Head of caudate nucleus (tissue), 42 donors: ENCODE results near the gene SEL1L.
"Not testable (repeated sequence)": the region's sequence is repeated elsewhere in the genome, so short reads cannot be mapped to it uniquely, and the experiment has no call there.

Experiments used
- DNase-seq, 42 donors: peaks; one replicate each; pipeline versions ENCODE4 v3.0.0 to v3.0.0-alpha.2; 2020 to 2021; ENCODE audit warnings: mixed read lengths in 7 of 42
- intact Hi-C: fragments of 100-400 bp; cut with DNase I; formaldehyde crosslinking; loops from one replicate; pipeline ENCODE4 v1.15.0; 2022

The SEL1L gene

DNA sequence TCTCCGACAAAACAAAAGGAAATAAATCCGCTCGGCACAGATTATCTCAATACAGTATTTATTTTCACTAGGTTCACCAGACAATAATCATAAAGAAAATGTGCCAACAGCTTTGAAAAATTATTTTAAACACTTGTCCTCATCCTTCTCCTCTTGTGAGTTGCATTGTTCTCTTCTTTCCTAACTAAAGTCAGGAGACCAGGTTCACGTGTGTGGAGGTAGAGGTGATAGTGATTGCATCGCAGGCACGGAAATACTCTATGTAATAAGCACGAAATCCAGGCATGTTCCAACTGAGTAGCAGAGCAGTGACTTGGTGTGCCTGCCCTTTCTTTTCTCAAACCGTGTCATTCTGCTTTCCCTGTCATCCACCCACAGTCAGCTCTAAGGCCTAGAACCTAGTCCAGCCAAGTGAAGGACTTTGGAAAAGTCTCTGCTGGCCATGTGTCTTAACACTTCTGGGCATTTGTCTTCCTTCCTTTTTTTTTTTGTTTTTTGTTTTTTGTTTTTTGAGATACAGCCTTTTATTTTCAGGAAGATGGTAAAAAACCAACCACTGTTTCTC, 939 bp upstream of the SEL1L start:
- intact Hi-C loops: no loop called here
- no peak for DNase-seq

DNA sequence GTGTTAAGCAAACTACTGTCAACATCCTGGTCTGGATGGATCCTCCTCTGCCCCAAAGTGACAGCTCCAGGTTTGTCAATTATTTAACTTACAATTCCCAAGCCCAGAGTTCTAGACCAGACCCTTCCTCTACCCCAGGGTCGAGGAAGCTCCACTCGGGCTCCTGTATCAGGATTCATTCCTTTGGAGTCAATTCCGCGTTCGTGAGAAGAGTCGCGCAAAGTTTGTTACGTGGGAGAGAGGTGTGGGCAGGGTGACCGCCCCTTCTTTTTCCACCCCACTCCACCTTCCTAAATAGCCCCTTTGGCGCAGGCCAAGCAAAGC, 479 bp downstream of the SEL1L start:
- DNase-seq: no peak
- intact Hi-C loops: no loop called here

DNA sequence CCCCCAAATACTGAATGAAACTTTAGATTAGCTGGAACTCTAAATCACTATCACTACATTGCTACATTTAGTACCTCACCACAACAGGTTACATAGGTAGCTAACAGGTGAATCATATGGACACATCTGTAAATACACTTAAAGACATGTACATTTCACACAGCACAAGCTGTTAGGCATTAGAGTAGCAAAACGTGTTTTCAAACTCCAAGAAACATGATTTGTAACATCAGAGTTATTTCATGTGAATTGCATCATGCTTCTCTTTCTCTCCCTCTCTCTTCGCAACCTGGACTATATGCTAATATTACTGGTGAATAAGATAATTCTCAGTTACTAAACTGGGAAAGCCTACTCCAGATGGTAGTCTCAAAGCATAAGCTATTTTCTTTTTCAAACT, 4.3 kb downstream of the SEL1L start:
- intact Hi-C loops: no loop called here

DNA sequence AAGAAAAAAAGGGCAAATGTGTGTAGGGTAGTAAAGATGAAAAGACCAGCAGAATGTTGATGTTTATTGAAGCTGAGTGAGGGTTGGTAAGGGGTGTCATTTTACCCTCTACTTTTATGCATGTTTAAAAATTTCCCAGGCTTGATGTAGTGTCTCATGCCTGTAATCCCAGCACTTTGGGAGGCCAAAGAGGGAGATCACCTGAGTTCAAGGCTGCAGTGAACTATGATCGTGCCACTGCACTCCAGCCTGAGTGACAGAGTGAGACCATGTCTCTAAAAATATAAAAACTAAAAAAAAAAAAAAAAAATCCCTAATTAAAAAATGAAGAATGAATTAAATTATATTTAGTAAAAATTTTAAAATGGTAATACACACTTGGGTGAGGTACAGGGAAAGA, 8.5 kb downstream of the SEL1L start:
- no peak for DNase-seq

More for the DNA sequence above, 4.3 kb downstream of the SEL1L start:
- no peak for DNase-seq

DNA sequence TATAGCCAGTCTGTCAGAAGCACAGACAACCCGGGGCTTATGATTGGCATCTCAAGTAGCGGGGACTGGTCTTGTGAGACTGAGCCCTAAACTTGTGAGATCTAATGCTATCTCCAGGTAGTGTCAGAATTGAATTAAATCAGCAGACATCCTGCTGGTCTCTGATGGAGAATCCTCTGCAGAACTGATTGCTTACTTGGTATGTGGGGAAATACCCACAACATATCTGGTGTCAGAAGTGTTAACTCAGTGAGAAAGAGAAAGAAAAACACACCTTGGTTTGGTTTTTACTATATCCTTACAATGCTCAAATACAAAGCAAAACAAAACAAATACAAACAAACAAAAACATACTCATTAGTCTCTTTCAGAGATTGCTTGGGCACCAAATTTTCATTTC, 10.0 kb downstream of the SEL1L start:
- no peak for DNase-seq
- intact Hi-C loops: no loop called here

More for the DNA sequence above, 8.5 kb downstream of the SEL1L start:
- intact Hi-C loops: no loop called here

DNA sequence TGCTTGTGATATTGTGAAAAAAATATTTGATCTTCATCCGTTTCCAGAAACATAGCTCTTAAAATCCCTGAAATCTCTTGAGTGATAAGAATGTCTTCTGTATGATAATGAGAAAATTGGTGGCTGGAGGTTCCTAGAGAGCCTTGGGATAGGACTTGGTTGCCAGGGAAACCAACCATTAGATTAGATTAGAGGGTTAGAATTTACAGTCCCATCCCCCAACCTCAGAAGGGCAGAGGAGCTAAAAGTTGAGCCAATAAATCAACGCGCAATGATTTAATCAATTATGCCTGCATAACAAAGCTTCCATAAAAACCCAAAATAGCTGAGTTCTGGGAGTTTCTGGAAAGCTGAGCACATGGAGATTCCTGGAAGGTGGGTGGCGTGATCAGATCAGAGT, 10.6 kb downstream of the SEL1L start:
- intact Hi-C loops: no loop called here
- no peak for DNase-seq

DNA sequence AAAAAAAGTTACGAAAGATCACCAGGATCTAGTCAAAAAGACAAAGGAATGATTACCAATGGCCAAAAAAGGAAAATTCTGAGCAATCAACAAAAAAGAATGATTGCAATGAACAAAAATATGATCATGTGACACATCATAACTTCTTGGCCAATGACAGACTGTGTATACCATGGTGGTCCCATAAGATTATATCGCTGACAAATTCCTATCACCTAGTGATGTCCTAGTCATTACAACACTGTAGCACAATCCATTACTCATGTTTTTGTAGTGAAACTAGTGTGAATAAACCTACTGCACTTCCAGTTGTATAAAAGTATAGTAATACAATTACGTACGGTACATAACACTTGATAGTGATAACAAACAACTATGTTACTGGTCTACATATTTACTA, 12.3 kb downstream of the SEL1L start:
- no peak for DNase-seq
- intact Hi-C loops: no loop called here

DNA sequence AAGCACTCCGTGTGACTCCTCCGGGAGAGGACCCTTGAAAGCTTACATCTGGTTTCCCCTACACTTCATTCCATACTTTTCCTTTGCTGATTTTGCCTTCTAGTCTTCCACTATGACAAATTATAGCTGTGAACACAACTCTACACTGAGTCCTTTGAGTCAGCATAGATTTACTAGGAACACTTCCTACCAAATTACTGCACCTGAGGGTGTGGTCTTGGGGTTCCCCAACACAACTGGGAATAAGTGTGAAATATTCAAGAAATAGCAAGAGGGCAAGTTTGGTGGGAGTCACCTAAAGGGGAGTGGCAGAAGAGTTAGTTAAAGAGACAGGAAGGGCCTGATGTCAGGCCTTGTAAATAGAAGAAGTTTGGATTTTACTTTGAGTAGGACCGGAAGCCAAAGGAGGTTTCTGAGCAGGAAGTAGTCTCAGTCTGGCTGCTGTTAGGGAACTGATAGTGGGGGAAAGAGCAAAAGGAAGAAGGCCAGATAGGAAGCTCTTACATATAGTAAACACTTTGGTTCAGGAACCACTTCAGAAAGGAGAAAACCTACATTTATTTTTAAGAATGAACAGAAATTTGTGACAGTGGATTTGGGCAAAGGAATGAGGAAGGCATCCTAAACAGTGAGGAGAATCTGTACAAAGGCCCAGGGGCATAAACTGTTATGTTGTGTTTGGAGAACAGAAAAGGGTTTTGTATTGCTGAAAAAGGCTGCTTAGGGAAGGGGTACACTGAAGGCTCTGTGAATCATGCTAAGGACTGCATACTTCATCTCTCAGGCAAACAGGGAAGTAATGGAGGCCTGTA, 14.2 kb downstream of the SEL1L start:
- intact Hi-C loops: no loop called here

DNA sequence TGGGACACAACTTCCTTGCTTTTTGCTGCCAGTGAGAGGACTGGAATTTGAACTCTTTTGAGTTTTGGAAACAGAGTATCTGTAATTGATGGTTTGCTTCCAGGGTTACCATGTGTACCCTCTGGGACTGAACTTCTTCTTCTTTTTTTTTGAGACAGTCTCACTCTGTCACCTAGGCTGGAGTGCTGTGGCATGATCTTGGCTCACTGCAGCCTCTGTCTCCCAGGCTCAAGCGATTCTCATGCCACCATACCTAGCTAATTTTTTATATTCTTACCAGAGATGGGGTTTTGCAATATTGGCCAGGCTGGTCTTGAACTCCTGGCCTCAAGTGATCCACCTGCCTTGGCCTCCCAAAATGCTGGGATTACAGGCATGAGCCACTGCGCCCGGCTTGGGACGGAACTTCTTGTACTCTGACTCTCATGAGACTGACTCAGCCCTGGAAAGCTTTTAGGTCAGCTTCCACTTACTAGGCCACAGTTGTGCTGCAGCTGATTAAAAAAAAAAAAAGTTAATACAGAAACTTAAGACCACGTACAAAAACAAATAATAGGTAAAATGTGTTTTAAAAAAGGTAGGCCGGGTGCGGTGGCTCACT, 15.8 kb downstream of the SEL1L start:
- intact Hi-C loops: no loop called here
- DNase-seq: peak in 1 of 42 donors; percentile 36

More for the DNA sequence above, 14.2 kb downstream of the SEL1L start:
- DNase-seq: peak in 2 of 42 donors; percentile 19 to 25

DNA sequence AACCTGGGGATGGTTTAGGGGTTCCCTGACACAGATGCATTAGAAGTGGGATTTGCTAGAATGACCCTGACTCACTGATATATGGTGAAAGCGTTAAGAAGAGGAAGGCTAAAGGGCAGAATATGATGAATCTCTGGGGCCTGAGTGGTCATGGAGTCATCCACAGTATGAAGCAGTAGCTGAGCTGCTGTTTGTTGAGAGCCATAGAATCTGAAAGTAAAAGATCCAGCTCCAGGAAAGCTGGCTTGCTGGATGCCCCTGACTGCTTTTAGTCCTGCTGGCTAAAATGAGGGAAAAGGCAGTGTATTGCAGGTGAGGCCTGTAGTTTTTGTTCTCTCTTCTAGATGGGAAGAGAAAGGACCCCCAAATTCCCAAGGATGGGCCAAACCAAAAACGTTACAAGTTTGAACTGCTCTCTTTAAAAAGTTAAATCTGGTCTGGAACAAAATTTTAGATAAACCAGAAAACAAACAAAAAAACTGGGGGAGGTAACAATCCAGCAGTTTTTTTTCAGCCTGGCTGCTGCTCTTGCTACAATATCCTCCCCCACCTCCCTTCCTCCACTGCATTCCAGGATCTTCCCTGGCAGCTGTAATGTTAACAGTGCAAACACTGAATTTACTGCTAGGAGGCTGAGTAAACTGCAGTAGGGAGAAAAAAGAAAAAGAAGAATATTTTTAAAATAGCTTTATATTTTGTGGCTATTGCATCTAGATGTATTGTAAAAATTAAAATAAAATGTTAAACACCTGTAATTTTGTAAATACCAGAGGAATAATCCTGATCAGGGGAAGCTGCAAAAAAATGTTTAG, 16.5 kb downstream of the SEL1L start:
- intact Hi-C loops: no loop called here
- DNase-seq: peak in 7 of 42 donors; percentile 8 to 53 (median 29)

DNA sequence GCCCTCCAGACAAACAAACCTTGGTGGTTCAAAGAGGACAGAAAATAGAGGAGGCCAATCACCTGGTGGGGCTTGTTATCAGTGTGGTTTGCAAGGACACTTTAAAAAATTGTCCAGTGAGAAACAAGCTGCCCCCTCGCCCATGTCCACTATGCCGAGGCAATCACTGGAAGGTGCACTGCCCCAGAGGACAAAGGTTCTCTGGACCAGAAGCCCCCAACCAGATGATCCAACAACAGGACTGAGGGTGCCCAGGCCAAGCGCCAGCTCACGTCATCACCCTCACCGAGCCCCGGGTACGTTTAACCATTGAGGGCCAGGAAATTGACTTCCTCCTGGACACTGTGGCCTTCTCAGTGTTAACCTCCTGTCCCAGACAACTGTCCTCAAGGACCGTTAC, 17.7 kb downstream of the SEL1L start:
- DNase-seq, intact Hi-C loops: not testable (repeated sequence)

DNA sequence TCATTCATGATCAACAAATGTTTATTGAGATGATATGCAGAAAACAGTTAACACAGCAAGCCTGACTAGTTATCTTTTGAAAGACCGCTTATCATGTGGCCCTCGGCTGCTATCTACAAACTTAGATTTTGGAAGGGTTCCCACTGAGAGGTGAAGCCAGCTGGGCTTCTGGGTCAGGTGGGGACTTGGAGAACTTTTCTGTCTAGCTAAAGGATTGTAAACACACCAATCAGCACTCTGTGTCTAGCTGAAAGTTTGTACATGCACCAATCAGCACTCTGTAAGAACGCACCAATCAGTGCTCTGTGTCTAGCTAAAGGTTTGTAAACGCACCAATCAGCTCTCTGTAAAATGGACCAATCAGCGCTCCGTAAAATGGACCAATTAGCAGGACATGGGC, 20.8 kb downstream of the SEL1L start:
- intact Hi-C loops, DNase-seq: not testable (repeated sequence)

DNA sequence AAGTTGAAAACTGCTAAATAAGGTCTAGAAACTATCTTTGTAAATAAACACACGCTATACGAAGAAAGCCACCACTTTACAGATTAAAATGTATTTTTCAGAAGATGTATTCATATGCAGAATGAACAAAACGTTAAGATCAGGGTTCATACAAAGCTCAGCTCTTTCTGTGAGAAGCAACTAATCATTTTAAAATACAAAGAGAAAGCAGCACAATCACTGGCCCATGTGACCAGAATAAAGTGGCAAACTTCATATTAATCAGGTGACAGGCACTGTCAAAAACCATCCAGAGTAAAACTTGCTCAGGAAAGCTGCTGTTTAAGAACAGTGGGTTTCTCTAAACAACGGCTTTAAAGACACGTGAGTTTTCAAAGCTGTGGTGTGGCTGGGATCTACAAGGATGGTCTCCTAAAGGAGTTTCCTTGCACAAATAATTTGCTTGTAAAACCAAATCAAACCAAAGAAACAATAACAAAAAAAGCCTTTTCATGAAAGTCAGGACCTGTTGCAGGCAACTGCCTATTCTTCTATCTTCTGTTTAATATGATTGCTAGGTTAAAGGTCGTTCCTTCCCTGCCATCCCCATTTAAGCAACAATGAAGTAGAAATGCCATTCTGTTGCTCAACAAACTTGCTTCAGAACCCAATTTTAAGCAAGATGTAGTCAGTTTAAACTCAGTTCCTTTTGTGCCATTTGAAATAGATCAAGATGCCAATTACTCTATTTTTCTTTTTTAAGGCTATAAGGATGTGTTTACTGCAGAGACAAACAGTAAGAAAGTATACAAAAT, 22.3 kb downstream of the SEL1L start:
- DNase-seq: no peak
- intact Hi-C loops: no loop called here

DNA sequence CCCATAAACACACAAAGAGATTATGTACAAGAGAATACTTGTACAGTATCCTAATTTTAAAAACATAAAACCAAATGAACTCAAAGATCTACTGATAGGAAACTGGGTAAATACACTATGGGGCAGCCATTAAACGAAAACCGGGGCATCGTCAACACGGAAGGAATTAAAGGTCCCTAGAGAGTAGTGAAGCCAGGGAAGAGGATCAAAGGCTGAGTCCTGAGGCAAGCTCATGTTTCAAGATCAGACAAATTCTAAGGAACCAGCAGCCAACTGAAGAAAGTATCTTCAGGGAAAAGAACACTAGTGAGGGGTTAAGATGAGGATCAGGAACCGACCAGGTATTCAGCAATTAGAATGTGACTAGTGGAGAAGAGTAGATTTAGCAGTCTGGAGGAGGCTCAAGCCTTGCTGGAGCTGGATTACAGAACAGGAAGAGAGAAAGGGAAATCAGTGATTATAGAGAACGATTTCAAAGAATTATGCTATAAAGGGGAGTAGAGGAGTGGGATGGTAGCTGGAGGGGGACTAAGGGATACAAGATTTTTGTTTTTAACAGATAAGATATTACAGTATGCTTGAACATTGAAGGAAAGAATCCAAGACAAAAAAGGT, 23.7 kb downstream of the SEL1L start:
- no peak for DNase-seq
- intact Hi-C loops: no loop called here

DNA sequence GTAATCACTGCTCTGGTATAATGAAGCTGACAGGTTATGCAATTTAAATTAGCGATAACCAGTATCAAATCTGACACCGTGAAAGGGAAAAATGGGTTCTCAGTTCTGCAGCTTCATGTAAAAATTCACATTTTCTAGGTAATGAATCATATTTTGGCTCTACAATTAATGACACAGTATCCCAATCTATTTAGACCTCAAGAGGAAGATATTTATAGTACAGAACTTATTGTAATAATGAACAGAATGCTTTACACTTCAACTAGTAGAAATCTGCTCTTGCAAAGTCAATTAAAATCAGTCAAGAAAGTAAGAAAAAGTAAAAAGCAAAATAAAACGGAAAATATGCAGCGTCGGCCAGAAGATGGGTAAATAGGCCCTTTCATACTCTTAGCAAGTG, 24.3 kb downstream of the SEL1L start:
- intact Hi-C loops: no loop called here

DNA sequence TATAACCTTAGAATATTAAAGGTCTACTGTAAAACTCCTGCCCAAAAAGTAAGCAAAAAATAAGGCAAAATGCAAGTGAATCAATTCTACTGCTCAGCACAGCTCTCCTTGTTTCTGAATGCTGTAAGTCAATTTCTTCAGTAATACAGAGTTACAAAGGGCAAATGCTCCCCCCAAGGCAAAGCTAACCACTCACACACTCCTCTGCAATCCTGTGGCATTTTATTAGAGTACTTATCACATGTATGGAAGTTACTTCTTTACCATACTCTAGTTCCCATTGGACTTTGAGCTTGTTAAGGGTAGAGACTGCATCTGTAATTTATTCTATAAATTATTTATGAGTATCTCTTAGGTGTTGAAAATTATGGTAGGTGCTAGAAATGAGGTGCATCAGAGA, 27.2 kb downstream of the SEL1L start:
- intact Hi-C loops: no loop called here

More for the DNA sequence above, 24.3 kb downstream of the SEL1L start:
- no peak for DNase-seq

DNA sequence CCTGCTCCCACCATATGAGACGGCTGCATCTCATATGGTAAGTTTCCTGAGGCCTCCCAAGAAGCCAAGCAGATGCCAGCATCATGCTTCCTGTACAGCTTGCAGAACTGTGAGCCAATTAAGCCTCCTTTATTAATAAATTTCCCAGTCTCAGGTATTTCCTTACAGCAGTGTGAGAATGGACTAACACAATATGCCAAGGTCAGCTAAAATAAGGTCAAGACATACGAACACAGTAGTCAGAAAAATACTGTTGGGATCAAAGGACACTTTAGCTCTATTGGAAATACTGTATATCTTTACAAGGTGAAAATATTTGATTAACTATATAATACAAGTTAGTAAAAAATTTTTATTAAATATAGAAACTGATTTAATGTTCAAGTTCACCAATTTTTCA, 28.8 kb downstream of the SEL1L start:
- intact Hi-C loops: no loop called here
- no peak for DNase-seq

More for the DNA sequence above, 27.2 kb downstream of the SEL1L start:
- DNase-seq: no peak

DNA sequence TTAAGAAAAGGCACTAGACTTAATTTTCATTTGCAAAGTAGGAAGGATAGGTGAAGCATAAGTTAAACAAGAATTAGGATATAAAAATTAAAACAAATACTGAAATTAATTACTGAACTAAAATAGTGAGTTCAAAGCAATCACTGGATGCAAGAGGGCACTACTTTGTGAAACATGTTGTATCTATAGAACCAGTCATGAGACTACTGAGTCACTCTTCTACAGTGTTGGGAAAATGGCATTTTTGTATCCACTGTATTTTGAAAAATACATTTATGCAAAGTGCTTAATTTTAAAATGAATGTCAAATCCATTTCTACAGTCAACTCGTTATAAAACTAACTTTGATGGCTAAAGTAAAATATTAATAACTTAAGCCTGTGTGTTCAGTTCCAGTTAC, 47.9 kb downstream of the SEL1L start:
- intact Hi-C loops: no loop called here
- no peak for DNase-seq

DNA sequence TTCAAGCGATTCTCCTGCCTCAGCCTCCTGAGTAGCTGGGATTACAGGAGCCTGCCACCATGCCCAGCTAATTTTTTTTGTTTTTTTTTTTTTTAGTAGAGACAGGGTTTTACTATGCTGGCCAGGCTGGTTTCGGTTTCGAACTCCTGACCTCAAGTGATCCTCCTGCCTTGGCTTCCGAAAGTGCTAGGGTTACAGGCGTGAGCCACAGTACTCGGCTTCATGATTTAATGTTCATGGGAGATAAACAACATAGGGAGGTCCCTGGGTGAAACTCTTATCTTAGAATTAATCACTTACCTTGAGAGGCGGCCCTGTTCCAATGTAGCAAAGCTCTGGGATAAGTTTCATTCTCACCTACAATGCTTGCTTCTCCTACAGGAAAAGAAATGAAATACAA, 48.3 kb downstream of the SEL1L start:
- intact Hi-C loops: no loop called here
- no peak for DNase-seq
